KBM-7 (cell line): Measurements from ENCODE around the gene ANXA3.

Source experiments
- DNase-seq: peaks from one replicate; pipeline ENCODE4 v3.0.0-alpha.2; 2015
- in situ Hi-C: fragments of 300-500 bp; cut with MboI; formaldehyde crosslinking; loops from 2 replicates; pipeline ENCODE4 v1.14.3; 2020; ENCODE audit warnings: low sequenced_read_pairs, low pct_unique_long_range_greater_than_20kb, mixed read lengths

ANXA3 gene

GRCh38 chr4:78627966-78628678 lies 76.6 kb downstream of the ANXA3 start:
- in situ Hi-C loops: no loop called here
- DNase-seq: no peak

- in situ Hi-C loops: no loop called here
Measured at GRCh38 chr4:78629991-78630541, 78.5 kb downstream of the ANXA3 start.

GRCh38 chr4:78630615-78631014 lies 79.0 kb downstream of the ANXA3 start:
- in situ Hi-C loops: no loop called here
- no peak for DNase-seq

More at GRCh38 chr4:78629991-78630541, 78.5 kb downstream of the ANXA3 start:
- DNase-seq: peak; percentile 70

- no peak for DNase-seq
- in situ Hi-C loops: no loop called here
Measured at GRCh38 chr4:78634011-78634664, 82.6 kb downstream of the ANXA3 start.

- in situ Hi-C loops: no loop called here
- no peak for DNase-seq
Measured at GRCh38 chr4:78638337-78639172, 87.0 kb downstream of the ANXA3 start.

GRCh38 chr4:78640714-78641113 lies 89.1 kb downstream of the ANXA3 start:
- in situ Hi-C loops: no loop called here
- DNase-seq: no peak

- in situ Hi-C loops: no loop called here
- DNase-seq: no peak
Measured at GRCh38 chr4:78642934-78643333, 91.4 kb downstream of the ANXA3 start.

GRCh38 chr4:78644063-78644691 lies 92.6 kb downstream of the ANXA3 start:
- no peak for DNase-seq
- in situ Hi-C loops: no loop called here

GRCh38 chr4:78644744-78645330 lies 93.3 kb downstream of the ANXA3 start:
- peak; percentile 68 for DNase-seq
- in situ Hi-C loops: no loop called here

- in situ Hi-C loops: no loop called here
- no peak for DNase-seq
Measured at GRCh38 chr4:78645853-78646757, 94.5 kb downstream of the ANXA3 start.

GRCh38 chr4:78647272-78647671 lies 95.7 kb downstream of the ANXA3 start:
- no peak for DNase-seq
- in situ Hi-C loops: no loop called here

GRCh38 chr4:78648640-78649363 lies 97.2 kb downstream of the ANXA3 start:
- in situ Hi-C loops: no loop called here
- DNase-seq: no peak

GRCh38 chr4:78650106-78651024 lies 98.8 kb downstream of the ANXA3 start:
- in situ Hi-C loops: no loop called here
- DNase-seq: no peak

- in situ Hi-C loops: no loop called here
Measured at GRCh38 chr4:78651250-78651860, 99.8 kb downstream of the ANXA3 start.

GRCh38 chr4:78652282-78652876 lies 100.8 kb downstream of the ANXA3 start:
- DNase-seq: no peak
- in situ Hi-C loops: no loop called here

More at GRCh38 chr4:78651250-78651860, 99.8 kb downstream of the ANXA3 start:
- no peak for DNase-seq

- in situ Hi-C loops: no loop called here
- no peak for DNase-seq
Measured at GRCh38 chr4:78653655-78654054, 102.1 kb downstream of the ANXA3 start.
